ENCODE measurements around the gene TBCK. TPM values are rescaled to one million over a fixed set of nuclear protein-coding genes. Genes with fewer than 3 reads are reported as not detected.

The TBCK gene
- total and polyA plus RNA-seq, 2 experiments from 2014 or later: 13.9 to 28.9 TPM

DNA sequence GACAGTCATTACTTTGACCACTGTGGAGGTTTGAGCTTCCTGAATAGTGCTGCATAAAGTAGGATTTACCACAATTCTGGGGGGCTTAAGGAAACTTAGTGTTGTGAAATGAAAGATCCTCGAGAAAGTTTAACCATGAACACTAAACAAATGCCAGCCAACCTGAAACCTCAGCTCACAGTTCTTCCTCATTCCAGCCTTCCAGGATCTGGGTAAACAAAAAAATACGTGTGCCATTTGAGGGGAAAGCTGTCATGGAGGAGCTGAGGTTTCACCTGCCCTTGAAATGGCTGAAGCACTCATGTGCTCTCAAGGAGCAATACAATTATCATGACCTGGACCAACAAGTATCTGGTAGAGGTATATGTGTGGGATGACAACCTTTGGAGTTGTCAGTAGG is 278.0 kb downstream of the TBCK start (continued):
- TF ChIP-seq ZNF462 (CRISPR knock-in tag; IDR thresholded peaks at IDR 0.05): no peak
- TF ChIP-seq CREB1 (CRISPR knock-in tag; IDR thresholded peaks at IDR 0.05; ENCODE audit: low read depth): no peak

- Histone ChIP-seq H3K27me3 (ENCODE audit: insufficient read depth) (no peaks in the 10 kb centered on the region), H3K36me3 (ENCODE audit: insufficient read depth) (no peaks in the 10 kb centered on the region), H3K4me3 (no peak overlapping the region), H3K4me2 (no peak overlapping the region), H3K27ac (ENCODE audit: low read depth) (no peak overlapping the region), H3F3A (replicated peaks; ENCODE audit: low read depth) (no peaks in the 10 kb centered on the region), H3K4me1 (ENCODE audit: insufficient read depth) (no peaks in the 10 kb centered on the region), H3K79me2 (replicated peaks; ENCODE audit: insufficient read depth) (no peaks in the 10 kb centered on the region), H2AFZ (no peak overlapping the region), H3K9me2 (ENCODE audit: insufficient read depth) (peaks cover 6% of the 10 kb centered on the region; the same call in 1 of the 2 replicates), H4K20me1 (replicated peaks; ENCODE audit: insufficient read depth) (no peaks in the 10 kb centered on the region)
- no peaks in the 10 kb centered on the region for H3K9me3 Mint-ChIP-seq
- no peak for ATAC-seq
- DNase-seq (ENCODE audit: low spot score): no peak
- H3K4me3 Mint-ChIP-seq: no peak overlapping the region
- H3K36me3 Mint-ChIP-seq (ENCODE audit: low read depth): no peaks in the 10 kb centered on the region; the same call in 2 of the 3 replicates
- peaks cover 22% of the 10 kb centered on the region for H3K4me1 Mint-ChIP-seq
- no peak overlapping the region for H3K27ac Mint-ChIP-seq
- H3K27me3 Mint-ChIP-seq (ENCODE audit: insufficient read depth, low read depth, poor library complexity): no peaks in the 10 kb centered on the region
- TF ChIP-seq ZNF114 (CRISPR knock-in tag; IDR thresholded peaks at IDR 0.05) (no peak), ZNF462 (CRISPR knock-in tag; IDR thresholded peaks at IDR 0.05) (no peak), POLR2AphosphoS5 (IDR thresholded peaks at IDR 0.05; ENCODE audit: low read depth) (no peak), EZH2phosphoT487 (IDR thresholded peaks at IDR 0.05; ENCODE audit: unreplicated experiment) (no peak), REST (IDR thresholded peaks at IDR 0.05; ENCODE audit: unreplicated experiment) (no peak)
These were observed 279.2 kb downstream of the TBCK start for GRCh38 chr4:106036848-106037247.

All from GM23338 (cell line).